HG03432 (cell line): ENCODE measurements around the gene ABCA6.
"Not testable (repeated sequence)": the region's sequence is repeated elsewhere in the genome, so short reads cannot be mapped to it uniquely, and the experiment has no call there.

Experiments
- ATAC-seq: cut with Tn5 transposase; IDR thresholded peaks from one replicate; pipeline ENCODE4 v1.9.1; 2021; ENCODE audit warnings: mild to moderate bottlenecking, moderate library complexity; ENCODE audit not compliant: unreplicated experiment

The ABCA6 gene

GRCh38 chr17:69073392-69073791 is 68.3 kb downstream of the ABCA6 start:
- ATAC-seq = not testable (repeated sequence)

GRCh38 chr17:69072803-69073256 is 68.9 kb downstream of the ABCA6 start:
- not testable (repeated sequence) for ATAC-seq

- not testable (repeated sequence) for ATAC-seq
Measured at GRCh38 chr17:69071233-69071586, 70.5 kb downstream of the ABCA6 start.

GRCh38 chr17:69070378-69071232 is 71.1 kb downstream of the ABCA6 start:
- not testable (repeated sequence) for ATAC-seq

GRCh38 chr17:69069226-69069750 is 72.4 kb downstream of the ABCA6 start:
- no peak for ATAC-seq

GRCh38 chr17:69067274-69068047 is 74.2 kb downstream of the ABCA6 start:
- no peak for ATAC-seq

- ATAC-seq = no peak
Measured at GRCh38 chr17:69066482-69066881, 75.2 kb downstream of the ABCA6 start.

- no peak for ATAC-seq
Measured at GRCh38 chr17:69065113-69065512, 76.6 kb downstream of the ABCA6 start.

- ATAC-seq = no peak
Measured at GRCh38 chr17:69064476-69064875, 77.2 kb downstream of the ABCA6 start.

- no peak for ATAC-seq
Measured at GRCh38 chr17:69064001-69064400, 77.7 kb downstream of the ABCA6 start.

GRCh38 chr17:69062860-69063581 is 78.7 kb downstream of the ABCA6 start:
- ATAC-seq = no peak

- ATAC-seq = no peak
Measured at GRCh38 chr17:69061721-69062556, 79.8 kb downstream of the ABCA6 start.

GRCh38 chr17:69060822-69061221 is 80.9 kb downstream of the ABCA6 start, which contains the start of gene ABCA9:
Gene ABCA9, minus strand, starts transcription at chr17:69060927. Its CDS starts 9,801 bp downstream, at chr17:69051126.
- no peak for ATAC-seq

GRCh38 chr17:69059458-69060175 is 82.1 kb downstream of the ABCA6 start:
- ATAC-seq = no peak

GRCh38 chr17:69058165-69058564 is 83.5 kb downstream of the ABCA6 start:
- ATAC-seq = no peak

- ATAC-seq = no peak
Measured at GRCh38 chr17:69057280-69057679, 84.4 kb downstream of the ABCA6 start.

GRCh38 chr17:69056179-69056823 is 85.4 kb downstream of the ABCA6 start:
- ATAC-seq = no peak

- ATAC-seq = no peak
Measured at GRCh38 chr17:69055334-69055733, 86.4 kb downstream of the ABCA6 start.
